ENCODE data around the gene EXOC3L4. TPM values are rescaled to one million over a fixed set of nuclear protein-coding genes. Genes with fewer than 3 reads are reported as not detected.
A peak's percentile ranks its signal among the peaks of the same experiment; 100 is the strongest.
"Not testable (repeated sequence)": the region's sequence is repeated elsewhere in the genome, so short reads cannot be mapped to it uniquely, and the experiment has no call there.

Gene EXOC3L4
- total and polyA plus RNA-seq, 9 of the 15 experiments (the other 6 are each of a cell fraction or from before 2014, with no cell fraction given): 0.10 to 6.7 (median 0.98) TPM; not detected in 1

DNA sequence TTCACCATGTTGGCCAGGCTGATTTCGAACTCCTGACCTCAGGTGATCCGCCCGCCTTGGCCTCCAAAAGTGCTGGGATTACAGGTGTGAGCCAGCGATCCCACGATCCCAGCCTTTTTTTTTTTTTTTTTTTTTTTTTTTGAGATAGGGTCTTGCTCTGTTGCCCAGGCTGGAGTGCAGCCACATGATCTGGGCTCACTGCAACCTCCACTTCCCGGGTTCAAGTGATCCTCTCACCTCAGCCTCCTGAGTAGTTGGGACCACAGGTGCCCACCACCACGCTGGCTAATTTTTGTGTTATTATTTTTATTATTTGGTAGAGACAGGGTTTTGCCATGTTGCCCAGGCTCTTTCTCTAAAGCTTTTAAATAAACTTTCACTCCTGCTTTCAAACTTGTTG, 23.0 kb downstream of the EXOC3L4 start:
- H3K36me3 ChIP-seq (ENCODE audit: control insufficient read depth, insufficient read depth, low read length); BruUV-seq (replicated peaks); H4K20me1 ChIP-seq (replicated peaks; ENCODE audit: control insufficient read depth, insufficient read depth, low read length); H3K27me3 ChIP-seq (ENCODE audit: control insufficient read depth in 2 of 2, insufficient read depth in 2 of 2, low read length in 2 of 2); CTCF ChIA-PET (ENCODE audit: low intra/inter-chr PET ratio); H3K4me3 ChIP-seq; H3K9me1 ChIP-seq (ENCODE audit: control insufficient read depth, insufficient read depth, low read length); H3K9ac ChIP-seq (ENCODE audit: insufficient read depth in 1 of 2, low read depth in 2 of 2, low read length in 2 of 2); intact Hi-C loops (cut with micrococcal nuclease); H3K4me2 ChIP-seq (ENCODE audit: insufficient read depth, low read length); ATAC-seq; H3K79me2 ChIP-seq (ENCODE audit: control insufficient read depth, insufficient read depth, low read length); FAIRE-seq; DNase-seq (ENCODE audit: extremely low read depth in 1 of 4, low spot score in 3 of 4); H3K9me3 ChIP-seq (replicated peaks; ENCODE audit: control insufficient read depth, insufficient read depth, low read depth, low read length); in situ Hi-C loops (cut with MboI): not testable (repeated sequence)
- no CpG with 5 or more reads among the region's 7 CpGs for WGBS (ENCODE audit: insufficient coverage, low coverage, missing lambda C conversion rate)
- peak overlapping the region; percentile 30; the same call in 1 of the 3 replicates for H3K27ac ChIP-seq (ENCODE audit: extremely low read depth, low read depth, low read length)
- H3K4me1 ChIP-seq (replicated peaks in 1 of 2; ENCODE audit: control insufficient read depth in 2 of 2, insufficient read depth in 2 of 2, low read length in 2 of 2): peaks cover 50 to 83% of the 10 kb centered on the region in 2 experiments
- H2AFZ ChIP-seq (ENCODE audit: low read depth, low read length): peak overlapping the region; percentile 45; the same call in 1 of the 2 replicates
- POLR2A ChIA-PET: interaction anchor here (0.6 to 2.0 kb wide), 2 partner anchors 13 to 416 kb away, joined by 3 to 8 read pairs; no protein-coding TSS in a partner anchor
- peak; percentile 96 for TF ChIP-seq ZNF121 (CRISPR knock-in tag; conservative IDR thresholded peaks at IDR 0.05)
- TF ChIP-seq BCOR (IDR thresholded peaks at IDR 0.05): peak; percentile 53; the same call in 1 of the 2 replicates

DNA sequence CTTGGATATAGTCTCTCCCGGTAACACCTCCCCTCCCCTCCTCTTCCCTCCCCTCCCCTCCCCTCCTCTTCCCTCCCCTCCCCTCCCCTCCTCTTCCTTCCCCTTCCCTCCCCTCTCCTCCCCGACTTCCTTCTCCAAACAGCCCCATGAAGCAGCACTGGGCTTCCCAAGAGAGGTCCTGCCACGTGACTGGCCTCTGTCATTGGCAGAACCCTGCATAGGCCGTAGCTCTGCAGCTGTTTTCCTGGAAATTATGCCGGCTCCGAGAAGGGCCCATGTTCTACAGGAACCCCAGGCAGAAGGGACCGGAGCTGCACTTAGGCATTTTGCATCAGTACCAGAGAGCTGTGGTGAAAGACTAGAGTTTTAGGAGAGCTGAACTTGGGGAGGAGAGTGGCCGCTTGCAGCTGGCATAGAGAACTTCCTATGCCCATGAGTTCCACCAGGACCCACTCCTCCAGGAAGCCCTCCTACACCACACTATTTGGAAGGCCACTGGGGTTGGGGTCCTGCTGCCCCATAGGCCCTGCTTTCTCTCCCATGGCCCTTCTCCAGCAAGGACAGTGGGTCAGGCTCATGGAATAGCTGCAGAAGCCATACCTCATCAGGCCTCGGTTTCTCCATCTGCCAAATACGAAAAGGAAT, 23.6 kb downstream of the EXOC3L4 start:
- H3K4me2 ChIP-seq (ENCODE audit: insufficient read depth, low read length): peak overlapping the region; percentile 40; the same call in 1 of the 2 replicates
- TF ChIP-seq HDGF (IDR thresholded peaks at IDR 0.05): no peak
- TF ChIP-seq NR4A1 (CRISPR knock-in tag; IDR thresholded peaks at IDR 0.05): no peak
- no peak for TF ChIP-seq NR4A1 (tag; IDR thresholded peaks at IDR 0.05)
- TF ChIP-seq DIDO1 (tag; IDR thresholded peaks at IDR 0.05; ENCODE audit: low read depth): no peak
- TF ChIP-seq RCOR1 (IDR thresholded peaks at IDR 0.05; ENCODE audit: borderline replicate concordance in 1 of 2, low read depth in 2 of 2, low read length in 2 of 2): no peak
- no peak for TF ChIP-seq TCF7L2 (IDR thresholded peaks at IDR 0.05; ENCODE audit: low read depth, low read length)
- no peak for TF ChIP-seq ZNF347 (CRISPR knock-in tag; IDR thresholded peaks at IDR 0.05; ENCODE audit: low read depth)
- TF ChIP-seq MBD2 (IDR thresholded peaks at IDR 0.05; ENCODE audit: borderline replicate concordance, low read depth): no peak
- TF ChIP-seq EHMT2 (IDR thresholded peaks at IDR 0.05): no peak
- TF ChIP-seq, protein P1, sequence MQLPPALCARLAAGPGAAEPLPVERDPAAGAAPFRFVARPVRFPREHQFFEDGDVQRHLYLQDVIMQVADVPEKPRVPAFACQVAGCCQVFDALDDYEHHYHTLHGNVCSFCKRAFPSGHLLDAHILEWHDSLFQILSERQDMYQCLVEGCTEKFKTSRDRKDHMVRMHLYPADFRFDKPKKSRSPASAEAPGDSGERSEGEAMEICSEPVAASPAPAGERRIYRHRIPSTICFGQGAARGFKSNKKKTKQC (CRISPR knock-in tag; IDR thresholded peaks at IDR 0.05): no peak
- peak; percentile 62 for TF ChIP-seq ZFP36 (IDR thresholded peaks at IDR 0.05; ENCODE audit: low read depth, low read length, partially characterized antibody)
- no peak for TF ChIP-seq FOSL1 (tag; conservative IDR thresholded peaks at IDR 0.05)
- no peak for TF ChIP-seq SMAD4 (CRISPR knock-in tag; conservative IDR thresholded peaks at IDR 0.05)
- TF ChIP-seq STAT5B (CRISPR knock-in tag; IDR thresholded peaks at IDR 0.05): no peak
- no peak for TF ChIP-seq TFAM (CRISPR knock-in tag; conservative IDR thresholded peaks at IDR 0.05)

More for the DNA sequence above, 23.6 kb downstream of the EXOC3L4 start:
- H3K9me1 ChIP-seq (ENCODE audit: control insufficient read depth, insufficient read depth, low read length): no peaks in the 10 kb centered on the region
- H3K27ac ChIP-seq (ENCODE audit: extremely low read depth, low read depth, low read length): peak overlapping the region; percentile 75
- ChIA-PET POLR2A (interaction anchor here (0.6 to 2.0 kb wide), 4 partner anchors 8 to 416 kb away, joined by 3 to 8 read pairs (median 3); no protein-coding TSS in a partner anchor), CTCF (ENCODE audit: low intra/inter-chr PET ratio) (no interaction called here)
- H3K79me2 ChIP-seq (ENCODE audit: control insufficient read depth, insufficient read depth, low read length): no peaks in the 10 kb centered on the region; the same call in 2 of the 3 replicates
- no peaks in the 10 kb centered on the region for H3K36me3 ChIP-seq (ENCODE audit: control insufficient read depth, insufficient read depth, low read length)
- no peaks in the 10 kb centered on the region for H3K9me3 ChIP-seq (replicated peaks; ENCODE audit: control insufficient read depth, insufficient read depth, low read depth, low read length)
- H3K9ac ChIP-seq (ENCODE audit: insufficient read depth in 1 of 2, low read depth in 2 of 2, low read length in 2 of 2): peak overlapping the region; percentile 42 to 78; a peak in 3 of 4 replicates
- intact Hi-C loops (cut with micrococcal nuclease) (no loop called here), in situ Hi-C loops (cut with MboI) (no loop called here)
- H3K4me3 ChIP-seq: no peak overlapping the region
- WGBS (ENCODE audit: insufficient coverage, low coverage, missing lambda C conversion rate): 22% methylated on average over 5 of the region's 10 CpGs
- DNase-seq (ENCODE audit: extremely low read depth in 1 of 4, low spot score in 3 of 4) (peak in 2 of 4 experiments; percentile 22 to 66), ATAC-seq (no peak), FAIRE-seq (peak; percentile 62)
- peaks cover 47 to 83% of the 10 kb centered on the region in 2 experiments for H3K4me1 ChIP-seq (replicated peaks in 1 of 2; ENCODE audit: control insufficient read depth in 2 of 2, insufficient read depth in 2 of 2, low read length in 2 of 2)
- no peaks in the 10 kb centered on the region for H3K27me3 ChIP-seq (ENCODE audit: control insufficient read depth in 2 of 2, insufficient read depth in 2 of 2, low read length in 2 of 2)
- no TSS peak for BruUV-seq (replicated peaks)
- H2AFZ ChIP-seq (ENCODE audit: low read depth, low read length): peak overlapping the region; percentile 54
- no peaks in the 10 kb centered on the region for H4K20me1 ChIP-seq (replicated peaks; ENCODE audit: control insufficient read depth, insufficient read depth, low read length)
